HT1080 (cell line): Measurements from ENCODE around the gene TFAP2D. TPM values are rescaled to one million over a fixed set of nuclear protein-coding genes. Genes with fewer than 3 reads are reported as not detected.

Source experiments
- DNase-seq: peaks from one replicate; pipeline ENCODE4 v3.0.0-alpha.2; 2015; ENCODE audit warnings: low read depth
- polyA plus RNA-seq, 2 experiments: library from polyadenylated mRNA; depleted of rRNA; stranded (reverse); fragments of >200 nt; gene quantifications; 2 replicates each; pipeline ENCODE4 v1.2.3, GENCODE V29; 2015
- total RNA-seq: library from RNA; depleted of rRNA; stranded (reverse); fragments of >200 nt; shearing (Covaris generic); gene quantifications from 2 replicates; pipeline ENCODE4 v1.2.3, GENCODE V29; 2014; rRNA removed

Gene TFAP2D
- total RNA-seq, result not detected in 2 replicates
- polyA plus RNA-seq (2015; cell fraction: cytosol; rRNA removed), result not detected in 2 replicates
- polyA plus RNA-seq (2015; cell fraction: nucleus; rRNA removed), result not detected in 2 replicates

GRCh38 chr6:50713226-50713625, at the start of gene TFAP2D:
TSS of gene TFAP2D (plus strand) at chr6:50713526. CDS start at chr6:50714056, 530 bp downstream.
- DNase-seq, result no peak

DNA sequence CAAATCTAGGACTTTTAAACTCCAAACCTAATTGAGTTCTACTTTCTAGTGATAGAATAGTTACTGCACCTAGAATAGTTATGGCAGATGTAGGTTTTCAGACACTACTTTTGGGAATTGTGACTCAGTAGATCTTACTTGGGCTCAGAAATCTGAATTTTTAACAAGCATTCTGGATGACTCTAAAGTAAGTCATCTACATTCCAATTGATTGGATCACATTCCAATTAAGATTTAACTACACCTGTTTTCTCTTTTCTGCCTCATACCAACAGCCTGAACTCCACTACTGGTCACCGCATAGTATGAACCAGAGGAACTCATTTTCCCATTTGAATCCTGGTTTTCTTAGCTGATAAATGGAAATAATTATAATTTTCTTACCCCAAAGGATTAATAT, 49.5 kb upstream of the TFAP2D start:
- no peak for DNase-seq

DNA sequence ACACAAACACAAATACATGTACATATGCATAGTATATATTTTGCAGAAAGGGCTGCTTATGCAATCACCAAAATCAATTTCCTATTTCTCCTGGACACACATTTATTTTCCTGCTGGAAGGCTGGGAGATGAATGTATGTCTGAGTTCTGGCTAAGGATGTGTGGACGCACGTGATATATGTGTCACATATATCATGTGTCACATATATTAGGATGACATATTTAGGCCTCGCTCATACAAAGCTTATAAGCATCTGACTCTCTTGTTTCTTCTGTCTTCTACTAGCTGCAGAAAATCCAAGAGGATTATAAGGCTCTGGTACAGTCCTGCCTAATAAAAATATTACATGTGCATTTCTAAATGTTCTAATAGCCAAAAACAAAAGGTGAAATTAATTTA, 47.2 kb upstream of the TFAP2D start:
- DNase-seq, result no peak

DNA sequence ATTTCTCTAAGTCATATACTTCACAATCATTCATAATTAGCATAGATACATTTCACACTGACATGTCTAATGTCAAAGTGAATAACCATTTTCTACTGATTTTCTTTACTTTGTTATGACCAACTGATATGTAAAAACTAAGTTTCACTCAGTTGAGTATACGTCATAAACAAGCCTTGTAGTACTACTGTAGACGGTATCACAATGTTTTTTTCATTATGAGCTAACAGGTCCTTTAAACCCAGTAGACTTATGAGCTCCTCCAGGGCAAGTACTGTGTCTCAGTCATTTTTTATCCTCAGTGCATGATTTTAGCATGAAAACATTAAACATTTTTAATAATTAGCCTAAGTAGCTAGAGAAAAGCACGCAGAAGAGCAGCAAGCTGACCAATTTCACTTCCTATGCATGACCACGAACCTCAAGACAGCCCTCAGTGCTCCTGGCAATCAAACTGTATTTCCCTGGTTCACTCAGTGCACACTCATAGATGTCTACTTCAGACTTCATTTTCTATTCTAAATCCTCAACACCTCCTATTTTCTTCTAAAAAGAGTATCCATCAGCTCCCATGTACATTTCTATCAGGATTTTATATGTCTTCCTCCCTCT, 32.0 kb upstream of the TFAP2D start:
- DNase-seq, result no peak

GRCh38 chr6:50689210-50689609, 24.1 kb upstream of the TFAP2D start:
- DNase-seq, result no peak

GRCh38 chr6:50691814-50692495, 21.4 kb upstream of the TFAP2D start:
- DNase-seq, result no peak

DNA sequence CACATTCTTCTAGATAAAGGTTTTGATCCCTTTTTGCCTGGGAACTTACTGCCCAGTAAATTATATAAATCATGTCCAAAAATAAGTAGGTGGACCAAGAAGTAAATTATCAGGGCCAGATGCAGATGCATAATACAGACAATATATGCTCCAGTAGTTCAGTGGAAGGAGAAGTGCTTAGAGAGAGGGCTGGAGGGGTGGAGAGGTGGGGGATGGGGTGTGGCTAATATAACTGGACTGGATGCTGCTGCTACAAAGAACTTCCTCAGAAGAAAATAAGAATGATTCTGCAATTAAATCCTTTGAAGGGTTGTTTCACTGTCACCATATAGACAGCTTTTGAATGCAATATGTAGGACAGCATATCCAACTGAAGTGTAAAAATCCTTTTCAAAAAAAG, 14.8 kb upstream of the TFAP2D start:
- DNase-seq, result no peak

GRCh38 chr6:50699051-50699775, 14.1 kb upstream of the TFAP2D start:
- DNase-seq, result no peak

DNA sequence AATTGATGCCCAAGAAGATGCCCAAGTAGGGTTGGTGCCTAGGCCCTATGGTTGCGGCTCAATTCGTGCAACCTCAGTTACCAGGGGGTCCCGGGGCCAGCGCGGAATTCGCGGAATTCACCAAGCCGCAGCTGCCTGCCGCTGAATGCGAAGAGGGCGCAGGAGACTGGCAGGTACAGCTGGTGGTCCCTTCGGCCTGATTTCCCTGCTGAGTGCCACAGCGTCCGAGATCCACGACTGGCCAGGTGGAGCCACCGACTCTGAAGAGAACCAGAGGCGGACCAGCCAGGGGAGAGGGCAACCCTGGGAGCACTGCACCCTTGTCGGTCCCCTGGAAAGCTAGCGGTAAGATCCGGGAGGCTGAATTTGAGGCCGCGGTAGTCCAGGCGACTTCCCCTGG, 6.8 kb upstream of the TFAP2D start:
- DNase-seq, result no peak

GRCh38 chr6:50707191-50707590, 6.1 kb upstream of the TFAP2D start:
- no peak for DNase-seq

GRCh38 chr6:50707652-50708300, 5.5 kb upstream of the TFAP2D start:
- DNase-seq, result no peak

DNA sequence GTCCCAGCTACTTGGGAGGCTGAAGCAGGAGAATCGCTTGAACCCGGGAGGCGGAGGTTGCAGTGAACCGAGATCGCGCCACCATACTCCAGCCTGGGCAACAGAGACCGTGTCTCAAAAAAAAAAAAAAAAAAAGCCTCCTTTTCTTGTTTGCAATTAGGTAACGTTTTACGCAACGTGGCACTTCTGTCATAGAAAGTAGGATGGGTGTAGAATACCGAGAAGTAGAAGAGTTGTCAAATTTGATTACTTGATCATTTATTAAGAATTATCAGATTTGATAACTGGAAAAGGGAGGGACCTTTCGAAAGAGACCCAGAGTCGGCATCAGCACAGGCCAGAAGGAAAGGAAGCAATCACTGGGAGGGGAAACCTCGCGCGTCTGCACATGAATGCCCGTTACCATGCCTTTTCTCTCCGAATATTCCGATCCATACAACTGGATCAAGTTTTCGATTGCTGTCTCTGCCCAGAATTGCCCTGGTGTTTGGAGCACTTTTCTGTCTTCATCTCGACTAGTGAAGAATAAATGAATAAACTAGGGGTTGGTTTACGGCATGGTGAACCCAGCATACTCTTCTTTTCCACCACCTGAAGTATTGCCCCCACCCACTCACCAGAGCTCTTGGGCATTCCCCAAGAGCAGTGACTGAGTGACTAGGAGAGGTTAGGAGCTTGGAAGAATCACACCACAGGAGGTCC, 4.5 kb upstream of the TFAP2D start:
- no peak for DNase-seq

DNA sequence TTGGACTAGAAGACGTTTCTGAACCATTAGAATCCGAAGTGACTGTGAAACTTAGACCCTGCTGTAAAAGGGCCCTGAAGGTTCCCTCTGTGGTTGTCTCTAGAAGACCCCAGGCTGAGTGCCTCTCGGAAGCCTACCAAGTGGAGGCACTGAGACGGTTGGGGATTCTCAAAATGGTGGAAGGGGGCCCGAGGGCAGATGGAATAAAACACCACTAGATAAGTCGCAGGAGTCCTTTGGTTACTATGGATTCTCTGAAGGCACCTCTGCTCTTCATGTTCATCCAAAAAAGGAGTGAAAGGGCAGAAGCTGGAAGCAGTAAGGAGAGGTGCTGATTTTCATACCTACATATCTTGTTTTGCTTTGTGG, 4.0 kb upstream of the TFAP2D start:
- DNase-seq, result no peak

GRCh38 chr6:50711686-50712085, 1.6 kb upstream of the TFAP2D start:
- DNase-seq, result no peak

GRCh38 chr6:50712291-50712690, 1.0 kb upstream of the TFAP2D start:
- DNase-seq, result no peak

GRCh38 chr6:50713977-50714486, 706 bp downstream of the TFAP2D start:
- DNase-seq, result no peak

DNA sequence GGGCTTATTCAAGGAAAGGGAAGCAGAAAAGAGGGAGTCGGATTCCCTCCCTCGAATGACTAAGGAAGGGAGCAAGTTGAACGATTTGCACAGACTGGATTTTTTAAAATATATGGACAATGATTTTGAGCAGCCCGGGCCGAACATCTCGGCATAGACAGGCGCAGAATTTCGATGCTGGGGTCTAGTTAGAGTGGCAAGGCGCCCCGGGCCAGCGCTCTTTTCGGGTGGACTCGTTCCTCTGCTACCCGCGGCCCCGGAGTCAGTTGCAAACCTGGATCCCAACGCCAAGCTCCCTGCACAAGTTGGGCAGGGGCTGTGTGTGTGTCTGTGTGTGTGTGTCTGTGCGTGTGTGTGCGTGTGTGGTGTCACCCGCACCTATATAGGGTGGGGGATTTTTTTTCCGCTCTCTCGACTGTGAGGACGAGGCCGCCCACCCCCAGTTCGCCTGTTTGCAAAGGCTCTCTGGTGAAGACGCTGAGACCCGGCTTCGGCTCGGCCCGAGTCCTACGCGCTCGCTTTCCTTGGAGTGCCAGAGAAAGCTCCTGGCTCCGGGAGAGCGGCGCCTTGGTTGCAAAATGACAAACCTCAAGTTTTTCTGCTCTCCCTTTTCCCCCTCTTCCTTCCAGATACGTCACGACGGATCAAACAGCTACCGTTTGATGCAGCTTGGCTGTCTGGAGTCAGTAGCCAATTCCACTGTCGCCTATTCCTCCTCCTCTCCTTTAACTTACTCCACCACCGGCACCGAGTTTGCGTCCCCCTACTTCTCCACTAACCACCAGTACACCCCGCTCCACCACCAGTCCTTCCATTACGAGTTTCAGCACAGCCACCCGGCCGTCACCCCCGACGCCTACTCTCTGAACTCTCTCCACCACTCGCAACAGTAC, 1.4 kb downstream of the TFAP2D start:
- no peak for DNase-seq

GRCh38 chr6:50716899-50717509, 3.7 kb downstream of the TFAP2D start:
- DNase-seq, result no peak

DNA sequence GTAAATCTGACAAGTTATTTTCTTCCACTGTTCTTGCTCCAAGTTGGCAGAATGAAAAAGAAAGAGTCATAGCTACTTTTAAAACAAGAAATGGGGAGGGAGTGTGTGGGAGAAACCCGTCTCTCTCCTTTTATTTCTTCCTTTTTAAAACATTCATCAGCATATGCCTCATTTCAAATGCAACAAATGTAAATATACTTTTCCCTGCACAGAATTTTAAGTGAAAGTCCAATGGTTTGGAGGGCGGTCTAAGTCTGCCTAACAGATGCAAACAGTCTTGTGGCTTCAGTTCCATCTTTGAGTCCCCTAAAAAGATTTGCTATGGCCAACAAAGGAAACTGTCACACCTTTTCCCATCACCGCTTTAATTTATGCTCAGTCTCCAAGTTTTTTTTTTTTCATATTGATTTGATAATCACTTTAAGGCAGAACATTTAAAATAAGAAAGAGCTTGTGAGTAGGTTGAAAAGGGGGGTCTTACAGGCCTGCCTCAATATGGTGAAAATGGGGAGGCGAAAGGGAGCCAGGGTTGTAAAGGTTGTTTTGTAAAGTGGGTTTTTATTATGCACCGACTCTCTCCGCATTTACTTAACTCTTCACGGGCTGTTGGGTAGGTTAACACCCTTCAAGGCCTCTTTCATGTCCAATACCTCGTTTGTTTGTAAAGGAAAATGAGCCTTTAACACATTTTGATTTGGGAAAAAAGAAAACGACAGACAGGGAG, 4.6 kb downstream of the TFAP2D start:
- no peak for DNase-seq
